Neural progenitor cell (in vitro differentiated cells): Measurements from ENCODE around the gene KHDRBS1.

ENCODE experiments used
- EZH2 ChIP-seq: fragments of 200-600 bp; sonication (generic); IDR thresholded peaks from 2 replicates; pipeline ENCODE4 v1.6.1; 2017; ENCODE audit warnings: antibody characterized with exemption, mild to moderate bottlenecking, moderate library complexity
- EZH2phosphoT487 ChIP-seq: fragments of 200-600 bp; sonication (generic); IDR thresholded peaks from 2 replicates; pipeline ENCODE4 v1.6.1; 2017; ENCODE audit warnings: antibody characterized with exemption
- TF ChIP-seq, protein P1 (sequence below): fragments of 200-600 bp; sonication (generic); IDR thresholded peaks from 2 replicates; pipeline ENCODE4 v1.5.1; 2017; ENCODE audit warnings: antibody characterized with exemption, mild to moderate bottlenecking

DNA sequence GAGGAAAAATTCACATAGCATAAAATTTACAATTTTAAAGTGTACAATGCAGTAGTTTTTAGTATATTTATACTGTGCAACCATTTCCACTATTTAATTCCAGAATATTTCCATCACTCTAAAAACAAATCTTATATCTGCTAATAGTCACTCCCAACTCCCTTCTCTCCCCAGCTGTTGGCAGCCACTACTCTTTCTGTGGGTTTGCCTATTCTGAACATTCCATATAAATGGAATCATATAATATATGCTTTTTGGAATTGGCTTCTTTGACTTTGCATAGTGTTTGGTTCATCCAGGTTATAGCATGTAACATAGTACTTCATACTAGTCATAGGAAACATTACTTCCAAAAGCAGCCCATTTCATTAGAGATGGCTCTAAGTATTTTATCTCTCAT, 34.0 kb downstream of the KHDRBS1 start:
- TF ChIP-seq, protein P1, sequence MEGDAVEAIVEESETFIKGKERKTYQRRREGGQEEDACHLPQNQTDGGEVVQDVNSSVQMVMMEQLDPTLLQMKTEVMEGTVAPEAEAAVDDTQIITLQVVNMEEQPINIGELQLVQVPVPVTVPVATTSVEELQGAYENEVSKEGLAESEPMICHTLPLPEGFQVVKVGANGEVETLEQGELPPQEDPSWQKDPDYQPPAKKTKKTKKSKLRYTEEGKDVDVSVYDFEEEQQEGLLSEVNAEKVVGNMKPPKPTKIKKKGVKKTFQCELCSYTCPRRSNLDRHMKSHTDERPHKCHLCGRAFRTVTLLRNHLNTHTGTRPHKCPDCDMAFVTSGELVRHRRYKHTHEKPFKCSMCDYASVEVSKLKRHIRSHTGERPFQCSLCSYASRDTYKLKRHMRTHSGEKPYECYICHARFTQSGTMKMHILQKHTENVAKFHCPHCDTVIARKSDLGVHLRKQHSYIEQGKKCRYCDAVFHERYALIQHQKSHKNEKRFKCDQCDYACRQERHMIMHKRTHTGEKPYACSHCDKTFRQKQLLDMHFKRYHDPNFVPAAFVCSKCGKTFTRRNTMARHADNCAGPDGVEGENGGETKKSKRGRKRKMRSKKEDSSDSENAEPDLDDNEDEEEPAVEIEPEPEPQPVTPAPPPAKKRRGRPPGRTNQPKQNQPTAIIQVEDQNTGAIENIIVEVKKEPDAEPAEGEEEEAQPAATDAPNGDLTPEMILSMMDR, result no peak
- TF ChIP-seq EZH2phosphoT487 (no peak), EZH2 (no peak)
